Adrenal gland (tissue), 5 donors: ENCODE measurements around the gene NUP210.

Experiments
- CTCF ChIP-seq, 6 experiments: fragments of 450-650 bp in 4 of 6; fragments of 200-600 bp in 2 of 6; sonication (generic) in 1 of 6; IDR thresholded peaks; 1 replicate in 5 of 6; 2 replicates in 1 of 6; pipeline versions ENCODE4 v1.5.1 to v1.8.0; 2016 to 2021; ENCODE audit warnings: antibody characterized with exemption in 6 of 6, mild to moderate bottlenecking in 2 of 6, moderate library complexity in 1 of 6
- POLR2A ChIP-seq, 2 donors: fragments of 450-650 bp; IDR thresholded peaks; one replicate each; pipeline ENCODE4 v1.6.1; 2017; ENCODE audit warnings: antibody characterized with exemption in 2 of 2, mild to moderate bottlenecking in 2 of 2, moderate library complexity in 1 of 2
- donor health status: DM: no; HTN: no; CAD: no.

- no peak for TF ChIP-seq CTCF (IDR thresholded peaks at IDR 0.05)
- TF ChIP-seq POLR2A (IDR thresholded peaks at IDR 0.05), result no peak
Observed at GRCh38 chr3:13290941-13291340, 129.2 kb downstream of the NUP210 start.
